Fibroblast of skin of left quadriceps (primary cell): ENCODE measurements around the gene CCDC148.

ENCODE experiments used
- DNase-seq, 2 experiments: peaks; one replicate each; pipeline ENCODE4 v3.0.0-alpha.2; 2013; ENCODE audit warnings: low read depth in 2 of 2

The CCDC148 gene

GRCh38 chr2:158432117-158432516, 24.4 kb downstream of the CCDC148 start:
- no peak for DNase-seq

- peak; percentile 42 to 45 for DNase-seq
These were observed 42.0 kb downstream of the CCDC148 start for GRCh38 chr2:158414538-158414937.

GRCh38 chr2:158413581-158413980, 43.0 kb downstream of the CCDC148 start:
- peak; percentile 15 to 21 for DNase-seq

- DNase-seq, result peak; percentile 9 to 18
These were observed 44.3 kb downstream of the CCDC148 start for GRCh38 chr2:158412206-158412605.

- no peak for DNase-seq
These were observed 44.8 kb downstream of the CCDC148 start for GRCh38 chr2:158411748-158412147.

- no peak for DNase-seq
These were observed 46.4 kb downstream of the CCDC148 start for GRCh38 chr2:158410132-158410531.

- no peak for DNase-seq
These were observed 49.5 kb downstream of the CCDC148 start for GRCh38 chr2:158407031-158407430.

- DNase-seq, result no peak
These were observed 51.2 kb downstream of the CCDC148 start for GRCh38 chr2:158405341-158405740.

GRCh38 chr2:158403237-158403636, 53.3 kb downstream of the CCDC148 start:
- no peak for DNase-seq

- DNase-seq, result no peak
These were observed 53.9 kb downstream of the CCDC148 start for GRCh38 chr2:158402665-158403064.

GRCh38 chr2:158395166-158395565, 61.4 kb downstream of the CCDC148 start:
- no peak for DNase-seq

GRCh38 chr2:158394453-158394852, 62.1 kb downstream of the CCDC148 start:
- no peak for DNase-seq

- DNase-seq, result no peak
These were observed 62.7 kb downstream of the CCDC148 start for GRCh38 chr2:158393886-158394285.

GRCh38 chr2:158392687-158393086, 63.9 kb downstream of the CCDC148 start:
- DNase-seq, result no peak

GRCh38 chr2:158391876-158392275, 64.7 kb downstream of the CCDC148 start:
- DNase-seq, result no peak

- no peak for DNase-seq
These were observed 65.2 kb downstream of the CCDC148 start for GRCh38 chr2:158391361-158391760.

- no peak for DNase-seq
These were observed 68.4 kb downstream of the CCDC148 start for GRCh38 chr2:158388159-158388558.

- DNase-seq, result no peak
These were observed 70.9 kb downstream of the CCDC148 start for GRCh38 chr2:158385646-158386045.

GRCh38 chr2:158381978-158382377, 74.6 kb downstream of the CCDC148 start:
- no peak for DNase-seq

GRCh38 chr2:158381205-158381604, 75.3 kb downstream of the CCDC148 start:
- no peak for DNase-seq

- no peak for DNase-seq
These were observed 75.8 kb downstream of the CCDC148 start for GRCh38 chr2:158380746-158381145.

- DNase-seq, result no peak
These were observed 77.6 kb downstream of the CCDC148 start for GRCh38 chr2:158378926-158379325.

- DNase-seq, result no peak
These were observed 90.2 kb downstream of the CCDC148 start for GRCh38 chr2:158366342-158366741.

- no peak for DNase-seq
These were observed 96.7 kb downstream of the CCDC148 start for GRCh38 chr2:158359846-158360245.

- DNase-seq, result no peak
These were observed 98.9 kb downstream of the CCDC148 start for GRCh38 chr2:158357699-158358098.
